Thyroid gland (tissue), 4 donors: Measurements from ENCODE around the gene HLA-DMB. TPM values are rescaled to one million over a fixed set of nuclear protein-coding genes. Genes with fewer than 3 reads are reported as not detected.

ENCODE experiments used
- DNase-seq, 2 donors: peaks; one replicate each; pipeline ENCODE4 v3.0.0-alpha.2; 2019
- H3K27ac ChIP-seq, 3 donors: fragments of 200-600 bp; sonication (generic); 1 replicate in 2 of 3; 2 replicates in 1 of 3; pipeline ENCODE4 v1.5.1; 2016 to 2019; ENCODE audit warnings: mild to moderate bottlenecking in 1 of 3, moderate library complexity in 1 of 3
- H3K27me3 ChIP-seq: fragments of 200-600 bp; sonication (generic); one replicate; pipeline ENCODE4 v1.5.1; 2019
- H3K36me3 ChIP-seq, 2 donors: fragments of 200-600 bp; sonication (generic); one replicate each; pipeline ENCODE4 v1.5.1; 2016 to 2019
- H3K4me1 ChIP-seq, 2 donors: fragments of 200-600 bp; sonication (generic); one replicate each; pipeline ENCODE4 v1.5.1; 2017 to 2019
- H3K4me3 ChIP-seq, 3 donors: fragments of 200-600 bp; sonication (generic); replicated peaks in 1 of 3; 1 replicate in 2 of 3; 2 replicates in 1 of 3; pipeline ENCODE4 v1.5.1; 2016; ENCODE audit warnings: mild to moderate bottlenecking in 1 of 3
- H3K9me3 ChIP-seq: fragments of 200-600 bp; sonication (generic); one replicate; pipeline ENCODE4 v1.5.1; 2017
- CTCF ChIP-seq, 6 experiments: fragments of 200-600 bp in 3 of 6; fragments of 450-650 bp in 3 of 6; sonication (generic) in 3 of 6; IDR thresholded peaks; one replicate each; pipeline ENCODE4 v1.5.1; 2016 to 2019; ENCODE audit warnings: antibody characterized with exemption in 6 of 6, mild to moderate bottlenecking in 2 of 6, inconsistent platforms in 1 of 6, moderate library complexity in 1 of 6
- POLR2A ChIP-seq, 2 donors: fragments of 450-650 bp; IDR thresholded peaks; one replicate each; pipeline ENCODE4 v1.6.1; 2017; ENCODE audit warnings: antibody characterized with exemption in 2 of 2, mild to moderate bottlenecking in 2 of 2, moderate library complexity in 1 of 2
- WGBS, 2 donors: methylation state at CpG; one replicate each; pipeline ENCODE4 v1.1.5; 2017; 5-methylcytosine and 5-hydroxymethylcytosine counted together
- intact Hi-C: fragments of 100-400 bp; cut with DNase I; formaldehyde crosslinking; loops from one replicate; pipeline ENCODE4 v1.15.1; 2023
- total RNA-seq, 4 donors: library from RNA; depleted of rRNA; stranded (reverse); fragments of >200 nt; gene quantifications; one replicate each; pipeline ENCODE4 v1.2.3, GENCODE V29; 2016

Gene HLA-DMB
- total RNA-seq, 4 donors from 2014 or later = 34.7 to 82.9 (median 51.3) TPM

- Histone ChIP-seq H3K27ac (no peak overlapping the region), H3K36me3 (no peaks in the 10 kb centered on the region), H3K4me3 (no peak overlapping the region), H3K4me1 (peaks cover 9 to 15% of the 10 kb centered on the region in 2 donors), H3K9me3 (no peaks in the 10 kb centered on the region), H3K27me3 (no peaks in the 10 kb centered on the region)
- intact Hi-C loops = loop anchor here (2.0 kb wide), 1 partner anchor 64 kb away; no protein-coding TSS in a partner anchor
- TF ChIP-seq CTCF (IDR thresholded peaks at IDR 0.05) = no peak
- no peak for TF ChIP-seq POLR2A (IDR thresholded peaks at IDR 0.05)
- 92 to 93% methylated on average over 8 to 9 of the region's 9 CpGs for WGBS, 2 donors
- DNase-seq = no peak
Measured at GRCh38 chr6:32949113-32949512, 8.3 kb upstream of the HLA-DMB start.

- WGBS, 2 donors = 71 to 80% methylated on average over 11 of the region's 11 CpGs
- TF ChIP-seq POLR2A (IDR thresholded peaks at IDR 0.05) (no peak), CTCF (IDR thresholded peaks at IDR 0.05) (peak in 5 of 6 experiments; percentile 49 to 94 (median 89))
- Histone ChIP-seq H3K36me3 (no peaks in the 10 kb centered on the region), H3K4me3 (no peak overlapping the region), H3K27ac (no peak overlapping the region), H3K4me1 (peaks cover 15 to 20% of the 10 kb centered on the region in 2 donors), H3K27me3 (no peaks in the 10 kb centered on the region), H3K9me3 (no peaks in the 10 kb centered on the region)
- DNase-seq = peak; percentile 67 to 72
- intact Hi-C loops = loop anchor here (2.0 kb wide), 1 partner anchor 63 kb away; no protein-coding TSS in a partner anchor
Measured at GRCh38 chr6:32947552-32948465, 7.0 kb upstream of the HLA-DMB start.

- intact Hi-C loops = no loop called here
Measured at GRCh38 chr6:32946893-32947292, 6.1 kb upstream of the HLA-DMB start.

GRCh38 chr6:32945953-32946352, 5.1 kb upstream of the HLA-DMB start:
- peaks cover 26 to 30% of the 10 kb centered on the region in 2 donors for H3K4me1 ChIP-seq
- H3K27me3 ChIP-seq = no peaks in the 10 kb centered on the region
- peak overlapping the region in 1 of 3 donors; percentile 49 for H3K27ac ChIP-seq
- no peak for DNase-seq
- intact Hi-C loops = no loop called here
- H3K9me3 ChIP-seq = no peaks in the 10 kb centered on the region
- TF ChIP-seq CTCF (IDR thresholded peaks at IDR 0.05) (no peak), POLR2A (IDR thresholded peaks at IDR 0.05) (no peak)
- no peak overlapping the region for H3K4me3 ChIP-seq
- no peaks in the 10 kb centered on the region for H3K36me3 ChIP-seq

More at GRCh38 chr6:32946893-32947292, 6.1 kb upstream of the HLA-DMB start:
- TF ChIP-seq POLR2A (IDR thresholded peaks at IDR 0.05) (no peak), CTCF (IDR thresholded peaks at IDR 0.05) (no peak)
- H3K36me3 ChIP-seq = no peaks in the 10 kb centered on the region
- H3K27ac ChIP-seq = no peak overlapping the region
- H3K4me3 ChIP-seq = no peak overlapping the region
- H3K27me3 ChIP-seq = no peaks in the 10 kb centered on the region
- H3K9me3 ChIP-seq = no peaks in the 10 kb centered on the region
- no peak for DNase-seq
- peaks cover 16 to 21% of the 10 kb centered on the region in 2 donors for H3K4me1 ChIP-seq
